ENCODE results near the gene SLC25A40.
"Not testable (repeated sequence)": the region's sequence is repeated elsewhere in the genome, so short reads cannot be mapped to it uniquely, and the experiment has no call there.

The SLC25A40 gene

DNA sequence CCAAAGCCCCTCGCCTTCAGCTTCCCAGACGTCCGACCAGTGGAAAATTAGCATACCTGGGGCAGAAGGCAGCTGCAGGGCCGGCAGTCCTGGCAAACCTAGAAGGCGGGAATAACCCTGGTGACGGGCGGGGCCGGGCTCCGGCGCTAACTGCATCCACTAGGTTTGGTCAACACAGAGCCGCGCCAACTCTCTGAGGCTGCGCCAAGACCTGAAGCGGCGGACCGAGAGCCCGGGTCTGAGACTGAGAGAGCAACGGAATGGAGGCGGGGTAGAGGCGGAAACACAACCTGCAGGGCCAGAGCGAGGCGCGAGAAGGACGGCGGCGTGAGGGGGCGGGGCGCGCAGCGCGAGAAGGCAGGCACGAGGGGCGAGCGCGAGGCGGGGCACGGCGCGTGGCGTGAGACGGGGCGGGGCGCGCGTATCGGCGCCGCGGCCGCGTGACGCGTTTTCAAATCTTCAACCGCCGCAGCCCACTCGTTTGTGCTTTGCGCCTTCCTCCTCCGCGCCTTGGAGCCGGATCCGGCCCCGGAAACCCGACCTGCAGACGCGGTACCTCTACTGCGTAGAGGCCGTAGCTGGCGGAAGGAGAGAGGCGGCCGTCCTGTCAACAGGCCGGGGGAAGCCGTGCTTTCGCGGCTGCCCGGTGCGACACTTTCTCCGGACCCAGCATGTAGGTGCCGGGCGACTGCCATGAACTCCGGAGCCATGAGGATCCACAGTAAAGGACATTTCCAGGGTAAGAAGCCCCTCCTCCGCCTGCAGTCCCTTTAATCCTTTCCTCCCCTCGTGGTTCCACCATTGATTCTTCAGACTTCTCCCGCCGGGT is at the start of gene SLC25A40, which contains the start of gene DBF4:
Gene SLC25A40, minus strand, starts transcription at position 321 of the 829 bp plus-strand sequence. CDS start 17,633 bp downstream, outside the sequence.
Gene DBF4, plus strand, starts transcription at position 454 of the 829 bp plus-strand sequence. Its CDS starts 240 bp downstream, at position 694.
- DNase-seq = peak; percentile 97

DNA sequence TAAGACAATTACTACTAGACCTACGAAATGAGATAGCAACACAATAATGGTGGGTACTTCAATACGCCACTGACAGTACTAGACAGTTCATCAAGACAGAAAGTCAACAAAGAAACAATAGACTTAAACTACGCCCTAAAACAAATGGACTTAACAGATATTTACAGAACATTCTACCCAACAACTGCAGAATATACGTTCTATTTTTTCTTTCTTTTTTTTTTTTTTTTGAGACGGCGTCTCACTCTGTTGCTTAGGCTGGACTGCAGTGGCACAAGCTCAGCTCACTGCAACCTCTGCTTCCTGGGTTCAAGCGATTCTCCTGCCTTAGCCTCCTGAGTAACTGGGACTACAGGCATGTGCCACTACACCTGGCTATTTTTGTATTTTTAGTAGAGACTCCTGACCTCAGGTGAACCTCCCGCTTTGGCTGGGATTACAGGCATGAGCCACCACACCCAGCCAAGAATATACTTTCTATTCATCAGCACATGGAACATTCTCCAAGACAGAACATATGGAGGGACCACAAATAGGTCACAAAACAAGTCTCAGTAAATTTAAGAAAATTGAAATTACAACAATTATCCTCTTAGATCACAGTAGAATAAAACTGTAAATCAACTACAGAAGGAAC is 46.7 kb upstream of the SLC25A40 start:
- not testable (repeated sequence) for DNase-seq

- DNase-seq = no peak
Observed at GRCh38 chr7:87920578-87920977, 44.4 kb upstream of the SLC25A40 start.

DNA sequence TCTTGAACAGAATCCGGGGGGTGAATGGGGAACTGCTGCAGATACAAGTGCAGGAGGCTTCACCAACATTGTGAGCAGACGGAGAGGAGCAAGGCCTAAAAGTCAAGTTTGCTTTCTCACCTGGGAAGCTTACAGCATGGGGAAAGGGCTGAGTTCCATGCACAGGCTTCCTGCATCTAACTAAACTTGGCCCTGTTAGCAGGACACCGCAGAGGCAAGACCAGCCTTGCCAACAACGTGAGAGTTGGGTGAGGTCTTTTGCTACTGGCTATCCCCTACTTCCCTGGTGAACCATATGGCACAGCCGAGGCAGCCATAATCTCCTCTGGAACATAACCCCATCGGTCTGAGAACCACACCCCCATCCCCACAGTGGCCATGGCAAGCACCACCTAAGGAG is 43.7 kb upstream of the SLC25A40 start:
- no peak for DNase-seq

DNA sequence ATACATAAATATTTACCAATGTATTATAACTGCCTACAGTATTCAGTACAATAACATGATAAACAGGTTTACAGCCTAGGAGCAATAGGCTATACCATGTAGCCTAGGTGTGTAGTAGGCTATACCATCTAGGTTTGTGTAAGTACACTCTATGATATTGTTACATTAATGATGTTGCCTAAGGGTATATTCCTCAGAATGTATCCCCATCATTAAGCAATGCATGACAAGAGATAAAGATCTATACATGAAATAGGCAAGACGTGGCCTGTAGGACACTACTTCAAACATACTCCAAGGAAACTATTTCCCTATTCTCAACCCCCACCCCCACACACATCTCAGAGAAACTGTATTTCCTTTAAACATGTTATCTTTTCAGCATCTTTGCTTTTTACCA is 42.6 kb upstream of the SLC25A40 start:
- DNase-seq = no peak

DNA sequence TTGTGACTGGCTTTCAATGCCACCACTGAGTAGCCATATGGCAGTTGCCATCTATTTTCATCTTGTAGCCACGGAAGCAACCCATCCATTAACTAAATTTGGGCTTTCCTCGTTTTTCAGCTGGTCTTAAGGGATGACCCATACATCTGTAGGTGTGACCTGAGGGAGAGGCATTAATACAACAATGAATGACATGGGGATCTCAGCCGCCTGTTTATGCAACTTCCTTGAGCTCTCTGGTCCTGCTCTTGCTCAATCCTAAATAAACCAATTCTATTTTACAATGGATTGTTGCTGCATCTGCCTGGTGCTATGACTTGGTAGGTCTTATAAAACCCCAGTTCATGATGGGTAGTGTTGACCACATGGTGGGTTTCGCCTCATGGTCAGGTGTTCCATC is 36.0 kb upstream of the SLC25A40 start:
- no peak for DNase-seq

DNA sequence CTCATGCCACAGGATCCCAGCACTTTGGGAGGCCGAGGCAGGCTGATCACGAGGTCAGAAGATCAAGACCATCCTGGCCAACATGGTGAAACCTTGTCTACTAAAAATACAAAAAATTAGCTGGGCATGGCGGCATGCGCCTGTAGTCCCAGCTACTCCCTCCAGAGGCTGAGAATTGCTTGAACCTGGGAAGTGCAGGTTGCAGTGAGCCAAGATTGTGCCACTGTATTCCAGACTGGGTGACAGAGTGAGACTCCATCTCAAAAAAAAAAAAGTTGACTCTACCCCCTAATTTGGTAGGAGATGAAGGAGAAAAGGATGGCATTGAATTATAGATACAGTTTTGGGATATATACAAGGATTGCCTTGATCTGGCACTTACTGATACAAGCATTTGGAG is 32.7 kb upstream of the SLC25A40 start:
- DNase-seq = not testable (repeated sequence)

GRCh38 chr7:87907136-87907906 is 31.2 kb upstream of the SLC25A40 start:
- DNase-seq = not testable (repeated sequence)

- DNase-seq = no peak
Observed at GRCh38 chr7:87899255-87899654, 23.1 kb upstream of the SLC25A40 start.

GRCh38 chr7:87895363-87895762 is 19.2 kb upstream of the SLC25A40 start:
- DNase-seq = no peak

- peak; percentile 19 for DNase-seq
Observed at GRCh38 chr7:87886875-87887274, 10.7 kb upstream of the SLC25A40 start.

- DNase-seq = no peak
Observed at GRCh38 chr7:87885018-87885417, 8.9 kb upstream of the SLC25A40 start.

- DNase-seq = no peak
Observed at GRCh38 chr7:87882151-87882937, 6.2 kb upstream of the SLC25A40 start.

DNA sequence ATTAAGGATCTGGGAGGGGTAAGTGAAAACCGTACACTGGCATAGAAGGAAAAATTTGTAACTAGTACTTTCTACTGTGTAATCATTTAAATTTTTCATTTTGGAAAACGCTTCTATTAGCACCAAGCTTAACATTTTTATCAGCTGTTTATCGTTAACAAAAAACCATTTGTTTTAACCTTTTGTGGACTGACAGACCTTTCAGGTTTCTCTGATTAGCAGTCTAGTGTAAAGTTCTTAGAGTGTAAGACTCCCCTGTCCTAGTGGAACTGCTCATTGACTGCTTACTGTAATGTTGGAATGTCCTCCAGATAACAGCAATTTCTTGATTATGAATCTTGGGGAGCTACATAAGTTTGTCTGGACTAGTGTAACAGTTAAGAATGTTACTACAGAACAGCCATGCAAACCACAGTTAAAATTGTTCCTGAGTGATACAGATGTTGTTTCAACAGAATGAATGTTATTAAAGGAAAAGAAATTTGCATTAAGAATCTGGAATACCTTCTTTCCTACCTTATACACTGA is 2.1 kb upstream of the SLC25A40 start:
- no peak for DNase-seq

- no peak for DNase-seq
Observed at GRCh38 chr7:87877366-87878040, 1.3 kb upstream of the SLC25A40 start.

GRCh38 chr7:87876869-87877234 is 692 bp upstream of the SLC25A40 start:
- peak; percentile 55 for DNase-seq

DNA sequence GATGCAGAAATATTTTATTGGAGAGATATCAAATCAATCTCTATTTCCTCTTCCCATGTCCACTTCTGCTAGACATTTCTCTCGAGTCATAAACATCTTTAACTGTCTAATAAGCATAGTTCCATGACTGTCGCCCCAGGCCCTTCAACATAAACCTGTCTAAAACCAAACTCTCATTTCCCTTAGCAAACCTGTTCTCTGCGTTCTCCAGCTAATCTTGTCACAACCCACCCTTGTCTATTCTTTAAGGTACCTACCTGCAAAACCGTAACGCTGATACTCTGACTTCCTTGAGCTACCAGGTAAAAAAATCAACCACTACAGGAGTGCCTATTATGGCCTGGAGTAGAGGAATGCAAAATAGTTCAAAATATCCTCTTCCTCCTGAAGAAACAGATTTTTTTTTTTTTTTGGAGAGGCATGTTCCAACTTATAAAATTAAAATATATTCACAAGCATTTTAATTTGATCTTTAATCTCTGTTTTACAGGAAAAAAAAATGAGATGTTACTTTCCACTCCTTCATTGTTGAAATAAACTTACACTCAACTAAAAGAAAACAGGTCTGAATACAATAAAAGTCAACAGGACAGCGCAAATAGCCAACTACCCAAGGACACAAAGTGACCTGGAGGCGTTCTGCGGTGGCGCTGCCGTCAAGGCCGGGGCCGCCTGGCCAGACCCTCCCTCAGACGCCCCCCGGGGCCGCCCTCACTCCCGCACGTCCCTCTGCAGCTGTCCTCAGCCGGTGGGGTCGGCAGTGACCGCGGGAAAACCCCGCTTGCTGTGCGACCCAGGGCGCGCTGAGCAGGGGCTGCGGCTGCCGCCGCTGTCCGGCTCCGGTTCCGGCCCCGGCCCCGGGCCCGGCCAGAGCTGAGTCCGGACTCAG is 765 bp downstream of the SLC25A40 start:
- no peak for DNase-seq

- no peak for DNase-seq
Observed at GRCh38 chr7:87874066-87874465, 2.1 kb downstream of the SLC25A40 start.

GRCh38 chr7:87873328-87873727 is 2.8 kb downstream of the SLC25A40 start:
- not testable (repeated sequence) for DNase-seq

- no peak for DNase-seq
Observed at GRCh38 chr7:87872346-87872745, 3.8 kb downstream of the SLC25A40 start.

DNA sequence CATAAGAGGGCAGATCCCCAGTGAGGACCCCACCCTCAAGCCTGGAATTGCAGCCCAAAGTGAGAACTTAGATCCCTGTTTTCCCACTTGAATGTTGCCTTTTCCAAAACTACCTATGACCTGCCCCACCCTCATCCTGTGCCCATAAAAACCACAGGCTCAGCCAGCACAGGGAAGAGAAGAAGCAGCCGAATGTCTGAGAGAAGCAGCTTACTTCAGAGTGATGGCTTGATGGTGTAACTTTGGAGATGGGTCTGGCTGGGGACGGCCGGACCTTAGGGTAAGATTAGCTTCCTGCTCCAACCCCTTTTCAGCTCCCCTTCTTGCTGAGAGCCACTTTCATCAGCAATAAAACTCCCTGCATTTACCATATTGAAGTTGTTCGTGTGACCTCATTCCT is 5.7 kb downstream of the SLC25A40 start:
- DNase-seq = no peak

All from activated CD4-positive, alpha-beta T cell treated with anti-CD3 and anti-CD28 coated beads, Interleukin-2, amount 50 U/mL, for 16 hours (primary cell).